Fibroblast of lung (primary cell): ENCODE measurements around the gene TRIM26.

Experiments used
- EZH2 ChIP-seq: IDR thresholded peaks from 2 replicates; pipeline ENCODE4 v1.5.1; 2012; ENCODE audit warnings: low read length, control low read depth, mild to moderate bottlenecking; ENCODE audit errors: missing control alignments
- TF ChIP-seq, protein P1 (sequence below), 2 donors: IDR thresholded peaks in 1 of 2; conservative IDR thresholded peaks in 1 of 2; 1 replicate in 1 of 2; 2 replicates in 1 of 2; pipeline ENCODE4 v1.5.1; 2011 to 2012; ENCODE audit warnings: low read length in 2 of 2, control low read depth in 1 of 2, inconsistent platforms in 1 of 2, low read depth in 1 of 2, mild to moderate bottlenecking in 1 of 2

- no peak for TF ChIP-seq EZH2
- TF ChIP-seq, protein P1, sequence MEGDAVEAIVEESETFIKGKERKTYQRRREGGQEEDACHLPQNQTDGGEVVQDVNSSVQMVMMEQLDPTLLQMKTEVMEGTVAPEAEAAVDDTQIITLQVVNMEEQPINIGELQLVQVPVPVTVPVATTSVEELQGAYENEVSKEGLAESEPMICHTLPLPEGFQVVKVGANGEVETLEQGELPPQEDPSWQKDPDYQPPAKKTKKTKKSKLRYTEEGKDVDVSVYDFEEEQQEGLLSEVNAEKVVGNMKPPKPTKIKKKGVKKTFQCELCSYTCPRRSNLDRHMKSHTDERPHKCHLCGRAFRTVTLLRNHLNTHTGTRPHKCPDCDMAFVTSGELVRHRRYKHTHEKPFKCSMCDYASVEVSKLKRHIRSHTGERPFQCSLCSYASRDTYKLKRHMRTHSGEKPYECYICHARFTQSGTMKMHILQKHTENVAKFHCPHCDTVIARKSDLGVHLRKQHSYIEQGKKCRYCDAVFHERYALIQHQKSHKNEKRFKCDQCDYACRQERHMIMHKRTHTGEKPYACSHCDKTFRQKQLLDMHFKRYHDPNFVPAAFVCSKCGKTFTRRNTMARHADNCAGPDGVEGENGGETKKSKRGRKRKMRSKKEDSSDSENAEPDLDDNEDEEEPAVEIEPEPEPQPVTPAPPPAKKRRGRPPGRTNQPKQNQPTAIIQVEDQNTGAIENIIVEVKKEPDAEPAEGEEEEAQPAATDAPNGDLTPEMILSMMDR (conservative IDR thresholded peaks at IDR 0.05 in 1 of 2, IDR thresholded peaks at IDR 0.05 in 1 of 2; ENCODE audit: low read depth in 1 of 2, low read length in 2 of 2) = no peak
These were observed 27.2 kb downstream of the TRIM26 start for GRCh38 chr6:30185846-30186484.
